Adrenal gland (tissue), 12 donors: ENCODE results near the gene NRP1. TPM values are rescaled to one million over a fixed set of nuclear protein-coding genes. Genes with fewer than 3 reads are reported as not detected.

ENCODE experiments used
- DNase-seq, 7 donors: peaks; one replicate each; pipeline ENCODE4 v3.0.0-alpha.2; 2019 to 2020
- H3K27ac ChIP-seq, 5 donors: fragments of 200-600 bp; sonication (generic) in 4 of 5; 1 replicate in 3 of 5; 2 replicates in 2 of 5; pipeline versions ENCODE4 v1.5.1 to v1.8.0; 2016 to 2020; ENCODE audit warnings: mild to moderate bottlenecking in 1 of 5
- H3K27me3 ChIP-seq: fragments of 200-600 bp; 2 replicates; pipeline ENCODE4 v1.8.0; 2021
- H3K36me3 ChIP-seq, 2 donors: fragments of 200-600 bp; replicated peaks in 1 of 2; 1 replicate in 1 of 2; 2 replicates in 1 of 2; pipeline versions ENCODE4 v1.5.1 to v1.8.0; 2018 to 2022
- H3K4me1 ChIP-seq, 2 donors: fragments of 200-600 bp; replicated peaks in 1 of 2; 1 replicate in 1 of 2; 2 replicates in 1 of 2; pipeline versions ENCODE4 v1.5.1 to v1.8.0; 2018 to 2021
- H3K4me3 ChIP-seq, 4 donors: fragments of 200-600 bp; sonication (generic) in 3 of 4; one replicate each; pipeline ENCODE4 v1.5.1; 2016 to 2018
- H3K9me3 ChIP-seq, 3 donors: fragments of 200-600 bp; sonication (generic) in 1 of 3; replicated peaks in 1 of 3; 1 replicate in 2 of 3; 2 replicates in 1 of 3; pipeline versions ENCODE4 v1.5.1 to v1.8.0; 2016 to 2021
- CTCF ChIP-seq, 6 experiments: fragments of 450-650 bp in 4 of 6; fragments of 200-600 bp in 2 of 6; sonication (generic) in 1 of 6; IDR thresholded peaks; 1 replicate in 5 of 6; 2 replicates in 1 of 6; pipeline versions ENCODE4 v1.5.1 to v1.8.0; 2016 to 2021; ENCODE audit warnings: antibody characterized with exemption in 6 of 6, mild to moderate bottlenecking in 2 of 6, moderate library complexity in 1 of 6
- POLR2A ChIP-seq, 2 donors: fragments of 450-650 bp; IDR thresholded peaks; one replicate each; pipeline ENCODE4 v1.6.1; 2017; ENCODE audit warnings: antibody characterized with exemption in 2 of 2, mild to moderate bottlenecking in 2 of 2, moderate library complexity in 1 of 2
- WGBS, 4 donors: extraction: QIAGEN DNeasy Blood & Tissue Kit in 2 of 4; methylation state at CpG; one replicate each; pipeline versions ENCODE4 v1.1.5 to v1.1.7; 2013 to 2017; 5-methylcytosine and 5-hydroxymethylcytosine counted together
- intact Hi-C, 2 donors: fragments of 100-400 bp; cut with DNase I; formaldehyde crosslinking; loops; one replicate each; pipeline versions ENCODE4 v1.14.1 to v1.15.0; 2022 to 2023
- polyA plus RNA-seq, 3 donors: library from polyadenylated mRNA; stranded (reverse); fragments of 200-250 nt in 2 of 3; fragments of 350-450 nt in 1 of 3; fragmentation: Illumina TruSeq in 1 of 3; extraction: RNeasy Lipid Tissue Mini Kit (QIAGEN cat#74804) in 1 of 3; gene quantifications; one replicate each; pipeline ENCODE4 v1.2.3, GENCODE V29; 2013 to 2014
- total RNA-seq, 9 donors: library from RNA; depleted of rRNA in 4 of 9; stranded (reverse); fragments of >200 nt in 4 of 9; fragments of 120-200 nt in 1 of 9; fragmentation: NEBNext Ultra II Directional in 1 of 9; extraction: Animal tissue kit (Norgen Biotek cat#: 25700) in 1 of 9; gene quantifications; one replicate each; pipeline versions ENCODE4 v1.1.0 to v1.2.4, GENCODE V29; 2013 to 2023
- donor health status: healthy with polysubstance abuse.
- donor health status: Bipolar disorder and iron deficiency.
- donor health status: DM: yes; HTN: yes; CAD: no.
- donor health status: DM: no; HTN: no; CAD: no.
- donor health status: DM: no; HTN: no; CAD: no.
- donor health status: DM: yes; HTN: yes; CAD: no.

The NRP1 gene
- total and polyA plus RNA-seq, 12 donors, result 20.2 to 151 (median 92.1) TPM

GRCh38 chr10:33189808-33190207 is 144.7 kb downstream of the NRP1 start:
- Histone ChIP-seq H3K27me3 (no peaks in the 10 kb centered on the region), H3K36me3 (peaks cover 0 to 46% of the 10 kb centered on the region in 2 donors), H3K4me3 (no peak overlapping the region), H3K4me1 (peaks cover 11 to 20% of the 10 kb centered on the region in 2 donors), H3K9me3 (no peaks in the 10 kb centered on the region), H3K27ac (no peak overlapping the region)
- TF ChIP-seq POLR2A (IDR thresholded peaks at IDR 0.05), result no peak
- TF ChIP-seq CTCF (IDR thresholded peaks at IDR 0.05), result no peak
- no peak for DNase-seq
- WGBS, 4 donors, result 88 to 92% (median 90%) methylated on average over 8 of the region's 8 CpGs
- intact Hi-C loops, result loop anchor here in 1 of 2 donors (5.0 to 10.0 kb wide), 2 partner anchors 142 to 1445 kb away; partner anchors contain the start of gene NRP1

GRCh38 chr10:33189363-33189762 is 145.1 kb downstream of the NRP1 start:
- TF ChIP-seq POLR2A (IDR thresholded peaks at IDR 0.05) (no peak), CTCF (IDR thresholded peaks at IDR 0.05) (no peak)
- Histone ChIP-seq H3K4me1 (peaks cover 9 to 16% of the 10 kb centered on the region in 2 donors), H3K27ac (no peak overlapping the region), H3K4me3 (no peak overlapping the region), H3K27me3 (no peaks in the 10 kb centered on the region), H3K36me3 (peaks cover 0 to 46% of the 10 kb centered on the region in 2 donors), H3K9me3 (no peaks in the 10 kb centered on the region)
- 86 to 91% (median 88%) methylated on average over 6 of the region's 6 CpGs for WGBS, 4 donors
- intact Hi-C loops, result no loop called here
- no peak for DNase-seq

- TF ChIP-seq CTCF (IDR thresholded peaks at IDR 0.05), result no peak
- no peak for TF ChIP-seq POLR2A (IDR thresholded peaks at IDR 0.05)
- H3K4me1 ChIP-seq, result no peaks in the 10 kb centered on the region
- no peaks in the 10 kb centered on the region for H3K27me3 ChIP-seq
- H3K36me3 ChIP-seq, result peaks cover 0 to 51% of the 10 kb centered on the region in 2 donors
- intact Hi-C loops, result no loop called here
- H3K9me3 ChIP-seq, result no peaks in the 10 kb centered on the region
- no peak overlapping the region for H3K4me3 ChIP-seq
- WGBS, 4 donors, result 80 to 88% (median 83%) methylated on average over 9 of the region's 9 CpGs
- no peak for DNase-seq
- H3K27ac ChIP-seq, result no peak overlapping the region
These were observed 147.0 kb downstream of the NRP1 start for GRCh38 chr10:33187427-33187999.

GRCh38 chr10:33186150-33186549 is 148.3 kb downstream of the NRP1 start:
- Histone ChIP-seq H3K4me1 (no peaks in the 10 kb centered on the region), H3K27ac (no peak overlapping the region), H3K4me3 (no peak overlapping the region), H3K27me3 (no peaks in the 10 kb centered on the region), H3K36me3 (peaks cover 0 to 60% of the 10 kb centered on the region in 2 donors), H3K9me3 (no peaks in the 10 kb centered on the region)
- DNase-seq, result peak in 1 of 7 donors; percentile 11
- intact Hi-C loops, result no loop called here
- TF ChIP-seq CTCF (IDR thresholded peaks at IDR 0.05) (no peak), POLR2A (IDR thresholded peaks at IDR 0.05) (no peak)
- 67 to 76% (median 73%) methylated on average over 7 of the region's 7 CpGs for WGBS, 4 donors
